Forelimb muscle (tissue), 1 donor: Measurements from ENCODE around the gene AOC1. TPM values are rescaled to one million over a fixed set of nuclear protein-coding genes. Genes with fewer than 3 reads are reported as not detected.
"Not testable (repeated sequence)": the region's sequence is repeated elsewhere in the genome, so short reads cannot be mapped to it uniquely, and the experiment has no call there.

Experiments
- DNase-seq: peaks from one replicate; pipeline ENCODE4 v3.0.0-alpha.2; 2013; ENCODE audit warnings: low read depth
- polyA plus RNA-seq: library from polyadenylated mRNA; unstranded; fragments of 120-200 nt; gene quantifications from one replicate; pipeline ENCODE4 v1.2.1, GENCODE V29; 2013; ENCODE audit not compliant: insufficient read length

AOC1 gene, protein sequence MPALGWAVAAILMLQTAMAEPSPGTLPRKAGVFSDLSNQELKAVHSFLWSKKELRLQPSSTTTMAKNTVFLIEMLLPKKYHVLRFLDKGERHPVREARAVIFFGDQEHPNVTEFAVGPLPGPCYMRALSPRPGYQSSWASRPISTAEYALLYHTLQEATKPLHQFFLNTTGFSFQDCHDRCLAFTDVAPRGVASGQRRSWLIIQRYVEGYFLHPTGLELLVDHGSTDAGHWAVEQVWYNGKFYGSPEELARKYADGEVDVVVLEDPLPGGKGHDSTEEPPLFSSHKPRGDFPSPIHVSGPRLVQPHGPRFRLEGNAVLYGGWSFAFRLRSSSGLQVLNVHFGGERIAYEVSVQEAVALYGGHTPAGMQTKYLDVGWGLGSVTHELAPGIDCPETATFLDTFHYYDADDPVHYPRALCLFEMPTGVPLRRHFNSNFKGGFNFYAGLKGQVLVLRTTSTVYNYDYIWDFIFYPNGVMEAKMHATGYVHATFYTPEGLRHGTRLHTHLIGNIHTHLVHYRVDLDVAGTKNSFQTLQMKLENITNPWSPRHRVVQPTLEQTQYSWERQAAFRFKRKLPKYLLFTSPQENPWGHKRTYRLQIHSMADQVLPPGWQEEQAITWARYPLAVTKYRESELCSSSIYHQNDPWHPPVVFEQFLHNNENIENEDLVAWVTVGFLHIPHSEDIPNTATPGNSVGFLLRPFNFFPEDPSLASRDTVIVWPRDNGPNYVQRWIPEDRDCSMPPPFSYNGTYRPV
- polyA plus RNA-seq: not detected

- DNase-seq: no peak
Measured at GRCh38 chr7:150852371-150852905, at the start of gene AOC1. Gene AOC1 (plus strand): TSS chr7:150852517. CDS start chr7:150856471, 3,954 bp downstream.

DNA sequence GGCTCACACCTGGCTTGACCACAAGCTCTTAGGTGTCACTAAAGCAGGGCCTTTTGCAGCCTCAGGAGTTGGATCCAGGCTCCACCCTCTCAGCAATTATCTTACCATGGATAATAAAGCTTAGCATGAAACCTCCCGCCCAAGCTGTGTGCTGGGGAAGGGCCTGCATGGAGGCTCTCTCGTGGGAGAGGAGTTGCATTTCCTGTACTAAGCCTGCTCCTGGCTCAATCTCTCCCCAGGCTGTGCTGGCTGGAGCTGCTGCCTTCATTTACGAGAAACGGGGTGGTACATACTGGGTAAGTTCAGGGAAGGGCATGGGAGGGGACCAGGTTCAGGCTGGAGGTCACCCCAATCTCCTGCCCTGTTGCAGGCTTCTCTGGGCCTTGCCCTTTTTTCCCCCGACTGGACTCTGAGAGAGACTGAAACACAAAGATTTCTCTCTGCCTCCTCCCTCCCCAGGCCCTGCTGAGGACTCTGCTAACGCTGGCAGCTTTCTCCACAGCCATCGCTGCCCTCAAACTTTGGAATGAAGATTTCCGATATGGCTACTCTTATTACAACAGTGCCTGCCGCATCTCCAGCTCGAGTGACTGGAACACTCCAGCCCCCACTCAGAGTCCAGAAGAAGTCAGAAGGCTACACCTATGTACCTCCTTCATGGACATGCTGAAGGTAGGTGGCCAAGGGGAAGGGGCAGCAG is 49.0 kb upstream of the AOC1 start:
- DNase-seq: no peak

DNA sequence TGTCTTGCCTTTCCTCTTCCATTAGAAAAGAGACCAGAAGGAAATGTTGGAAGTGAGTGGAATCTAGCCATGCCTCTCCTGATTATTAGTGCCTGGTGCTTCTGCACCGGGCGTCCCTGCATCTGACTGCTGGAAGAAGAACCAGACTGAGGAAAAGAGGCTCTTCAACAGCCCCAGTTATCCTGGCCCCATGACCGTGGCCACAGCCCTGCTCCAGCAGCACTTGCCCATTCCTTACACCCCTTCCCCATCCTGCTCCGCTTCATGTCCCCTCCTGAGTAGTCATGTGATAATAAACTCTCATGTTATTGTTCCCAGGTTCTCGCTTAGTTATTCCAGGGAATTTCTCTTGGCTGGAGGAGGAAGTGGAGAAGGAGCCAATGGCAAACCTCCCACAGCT is 47.5 kb upstream of the AOC1 start:
- no peak for DNase-seq

GRCh38 chr7:150805864-150806263 is 46.5 kb upstream of the AOC1 start:
- DNase-seq: no peak

- no peak for DNase-seq
Measured at GRCh38 chr7:150806454-150806853, 45.9 kb upstream of the AOC1 start.

DNA sequence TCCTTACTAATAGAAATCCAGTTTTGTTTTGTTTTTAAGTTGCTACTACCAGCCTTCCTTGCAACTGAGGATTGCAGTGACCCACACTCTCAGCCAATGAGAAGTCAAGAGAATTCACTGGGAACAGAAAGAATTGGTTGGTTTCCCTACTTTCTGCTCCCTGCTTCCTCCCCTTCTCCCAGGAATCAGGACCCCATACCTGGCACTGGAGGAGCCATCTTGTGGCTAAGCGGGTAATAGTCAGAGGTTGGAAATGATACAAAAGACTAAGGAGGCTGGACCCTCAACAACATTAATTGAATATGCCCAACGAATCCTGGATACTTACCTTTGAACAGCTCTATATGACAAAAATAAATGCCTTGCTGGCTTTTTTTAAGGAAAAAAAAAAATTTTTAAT is 45.5 kb upstream of the AOC1 start:
- no peak for DNase-seq

DNA sequence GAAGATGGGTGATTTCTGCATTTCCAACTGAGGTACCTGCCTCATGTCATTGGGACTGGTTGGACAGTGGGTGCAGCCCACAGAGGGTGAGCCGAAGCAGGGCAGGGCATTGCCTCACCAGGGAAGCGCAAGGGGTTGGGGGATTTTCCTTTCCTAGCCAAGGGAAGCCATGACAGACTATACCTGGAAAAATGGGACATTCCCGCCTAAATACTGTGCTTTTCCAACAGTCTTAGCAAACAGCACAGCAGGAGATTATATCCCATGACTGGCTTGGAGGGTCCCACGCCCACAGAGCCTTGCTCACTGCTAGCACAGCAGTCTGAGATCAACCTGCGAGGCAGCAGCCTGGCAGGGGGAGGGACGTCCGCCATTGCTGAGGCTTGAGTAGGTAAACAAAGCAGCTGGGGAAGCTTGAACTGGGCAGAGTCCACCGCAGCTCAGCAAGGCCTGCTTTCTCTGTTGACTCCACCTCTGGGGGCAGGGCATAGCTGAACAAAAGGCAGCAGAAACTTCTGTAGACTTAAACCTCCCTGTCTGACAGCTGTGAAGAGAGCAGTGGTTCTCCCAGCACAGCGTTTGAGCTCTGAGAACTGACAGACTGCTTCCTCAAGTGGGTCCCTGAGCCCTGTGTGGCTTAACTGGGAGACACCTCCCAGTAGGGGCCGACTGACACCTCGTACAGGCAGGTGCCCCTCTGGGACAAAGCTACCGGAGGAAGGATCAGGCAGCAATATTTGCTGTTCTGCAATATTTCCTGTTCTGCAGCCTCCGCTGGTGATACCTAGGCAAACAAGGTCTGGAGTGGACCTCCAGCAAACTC is 44.5 kb upstream of the AOC1 start:
- not testable (repeated sequence) for DNase-seq

GRCh38 chr7:150814328-150815001 is 37.9 kb upstream of the AOC1 start:
- no peak for DNase-seq

- no peak for DNase-seq
Measured at GRCh38 chr7:150818971-150819370, 33.3 kb upstream of the AOC1 start.

DNA sequence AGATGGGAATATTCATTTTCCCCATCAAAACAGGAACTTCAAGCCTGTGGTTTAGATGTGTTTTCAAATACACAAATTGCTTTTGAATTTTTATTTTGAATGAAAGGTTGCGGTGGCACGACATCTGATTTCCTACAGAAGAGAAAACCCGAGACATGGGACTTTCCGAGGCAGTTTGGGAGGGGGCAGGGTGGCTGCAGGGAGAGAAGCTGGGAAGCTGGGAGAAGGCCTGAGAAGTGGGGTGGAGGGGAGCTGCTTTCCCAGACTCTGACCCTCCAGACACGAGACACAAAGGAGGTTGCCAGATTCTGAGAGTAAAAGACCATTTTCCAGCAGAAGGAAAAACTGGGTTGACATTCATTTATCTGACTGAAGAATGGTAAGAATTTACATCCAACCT is 32.2 kb upstream of the AOC1 start:
- DNase-seq: no peak

- no peak for DNase-seq
Measured at GRCh38 chr7:150820578-150821198, 31.6 kb upstream of the AOC1 start.

GRCh38 chr7:150823043-150823442 is 29.3 kb upstream of the AOC1 start:
- DNase-seq: no peak

- no peak for DNase-seq
Measured at GRCh38 chr7:150823484-150824126, 28.7 kb upstream of the AOC1 start.

DNA sequence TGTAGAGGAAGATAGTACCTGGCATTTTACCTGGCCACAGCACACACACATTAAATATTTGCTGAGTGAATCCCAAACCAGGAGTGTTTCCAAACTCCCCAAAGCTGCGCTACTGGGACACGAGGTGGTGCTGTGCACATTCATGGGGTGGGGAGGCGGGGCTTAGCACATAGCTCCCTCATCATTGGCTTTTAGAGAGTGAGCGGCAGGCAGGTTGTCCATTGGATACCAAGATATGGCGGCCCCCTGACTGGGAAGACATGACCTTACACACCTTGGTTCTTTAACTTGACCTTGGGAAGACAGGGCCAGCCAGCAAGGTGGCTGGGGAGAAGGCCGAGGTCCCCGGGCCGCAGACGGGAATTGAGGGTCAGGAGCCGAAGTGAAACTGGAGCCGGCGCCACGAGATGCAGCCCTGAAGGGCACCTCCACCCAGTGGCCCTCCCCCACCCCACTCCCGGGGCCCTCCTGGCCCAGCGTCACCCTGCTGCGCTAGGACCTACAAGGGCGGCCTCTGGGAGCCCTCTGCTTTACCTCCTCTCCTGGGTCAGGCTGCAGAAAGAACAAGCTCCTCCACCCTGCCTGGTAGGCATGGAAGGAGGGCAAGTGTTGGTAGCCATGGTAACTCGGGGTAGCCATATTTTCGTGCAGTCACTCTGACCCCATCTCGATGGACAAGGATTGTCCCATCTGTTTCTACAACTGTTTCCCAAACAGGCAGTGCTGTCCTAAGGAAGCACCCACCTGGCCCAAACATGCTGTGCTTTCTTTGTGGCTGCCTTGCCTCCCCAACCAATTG is 27.7 kb upstream of the AOC1 start:
- no peak for DNase-seq

DNA sequence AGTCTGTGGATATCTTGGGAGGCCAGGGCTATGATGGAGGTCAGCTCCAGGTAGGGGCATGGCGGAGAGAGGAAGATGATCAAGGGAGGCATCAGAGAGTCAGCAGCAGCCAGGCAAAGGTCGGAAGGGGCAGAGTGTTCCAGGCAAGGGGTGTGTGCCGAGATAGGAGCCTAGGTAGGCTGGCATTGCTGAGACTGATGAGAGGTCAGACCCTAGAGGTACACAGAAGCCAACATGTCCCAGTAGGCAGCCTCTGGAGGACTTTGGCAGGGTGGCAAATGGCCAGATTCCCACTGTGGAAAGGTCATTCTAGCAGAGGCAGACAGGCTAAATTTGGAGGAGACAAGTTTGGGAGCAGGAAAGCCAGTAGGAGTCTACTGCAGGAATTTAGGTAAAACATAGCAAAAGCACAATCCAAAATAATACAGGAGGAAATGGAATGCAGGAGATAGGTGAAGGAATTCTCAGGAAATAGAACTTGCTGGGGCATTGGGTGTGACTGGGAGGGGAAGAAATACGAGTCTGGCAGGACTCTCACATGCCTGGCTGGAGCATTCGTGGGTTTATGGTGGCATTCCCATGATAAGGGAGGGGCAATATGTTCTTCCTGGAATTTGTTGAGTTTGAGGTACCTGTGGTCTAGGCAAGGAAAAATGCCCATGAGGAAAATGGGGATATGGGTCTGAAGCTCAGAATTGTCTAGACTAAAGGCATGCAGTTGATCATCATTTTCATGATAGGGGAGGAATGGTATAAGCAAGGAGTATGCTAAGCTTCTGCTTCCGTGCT is 26.1 kb upstream of the AOC1 start:
- no peak for DNase-seq

DNA sequence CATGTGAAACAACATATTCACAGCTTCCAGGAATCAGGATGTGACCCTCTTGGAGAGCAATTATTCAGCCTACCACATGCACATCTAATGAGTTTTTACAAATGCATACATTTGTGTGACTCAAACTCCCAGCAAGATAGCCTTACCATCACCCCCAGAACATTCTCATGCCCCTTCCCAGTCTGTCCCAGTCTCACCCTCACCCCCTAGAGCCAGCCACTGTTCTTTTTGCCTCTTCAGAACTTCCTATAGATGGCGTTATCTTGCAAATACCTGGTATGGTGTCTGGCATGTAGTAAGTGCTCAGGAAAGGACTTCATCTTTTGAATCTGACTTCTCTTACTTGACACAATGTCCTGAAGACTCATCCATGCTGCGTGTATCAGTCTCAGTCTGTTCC is 23.9 kb upstream of the AOC1 start:
- no peak for DNase-seq

- no peak for DNase-seq
Measured at GRCh38 chr7:150829426-150829825, 22.9 kb upstream of the AOC1 start.

GRCh38 chr7:150830937-150831336 is 21.4 kb upstream of the AOC1 start:
- no peak for DNase-seq
